Measurements from ENCODE around the gene GAS7. TPM values are rescaled to one million over a fixed set of nuclear protein-coding genes. Genes with fewer than 3 reads are reported as not detected.

The GAS7 gene
- total RNA-seq, 5 donors from 2014 or later (not counting 1 experiment from before 2014, with no cell fraction given): 0.93 to 10.5 (median 3.8) TPM

GRCh38 chr17:9968881-9969280 lies 229.5 kb downstream of the GAS7 start:
- ChIA-PET POLR2A (no interaction called here), CTCF (interaction anchor here in 1 of 2 donors (0.6 kb wide), 1 partner anchor 35 kb away, joined by 3 read pairs; no protein-coding TSS in a partner anchor)
- H3K4me3 Mint-ChIP-seq: no peak overlapping the region
- H3K27ac ChIP-seq (ENCODE audit: low read length): no peak overlapping the region
- no peak for DNase-seq
- no peaks in the 10 kb centered on the region for H3K9me3 Mint-ChIP-seq
- no peak overlapping the region for H3K27ac Mint-ChIP-seq
- H3K27me3 Mint-ChIP-seq: peaks cover 2 to 3% of the 10 kb centered on the region in 2 donors
- H3K36me3 ChIP-seq (ENCODE audit: control insufficient read depth in 2 of 2, extremely low read depth in 1 of 2, insufficient read depth in 1 of 2, low read length in 1 of 2): no peaks in the 10 kb centered on the region
- H3K4me1 ChIP-seq (ENCODE audit: control insufficient read depth in 1 of 2, extremely low read depth in 1 of 2, insufficient read depth in 2 of 2, low read length in 2 of 2): no peaks in the 10 kb centered on the region
- H3K4me1 Mint-ChIP-seq: no peaks in the 10 kb centered on the region
- no peaks in the 10 kb centered on the region for H3K9me3 ChIP-seq
- no peak overlapping the region for H3K4me3 ChIP-seq (ENCODE audit: control insufficient read depth in 1 of 2, extremely low read depth in 1 of 2, low read length in 1 of 2)
- no peaks in the 10 kb centered on the region for H3K36me3 Mint-ChIP-seq
- 85% methylated on average over 2 of the region's 5 CpGs for WGBS (ENCODE audit: insufficient coverage)
- ATAC-seq (replicated peaks in 1 of 4): no peak
- H3K27me3 ChIP-seq (replicated peaks in 1 of 2; ENCODE audit: control insufficient read depth in 2 of 2, extremely low read depth in 1 of 2, insufficient read depth in 2 of 2, low read length in 1 of 2): peaks cover 0 to 5% of the 10 kb centered on the region in 2 experiments

- Mint-ChIP-seq H3K4me1 (no peaks in the 10 kb centered on the region), H3K9me3 (no peaks in the 10 kb centered on the region)
- CTCF ChIA-PET: no interaction called here
These were observed 230.4 kb downstream of the GAS7 start for GRCh38 chr17:9968008-9968407.

DNA sequence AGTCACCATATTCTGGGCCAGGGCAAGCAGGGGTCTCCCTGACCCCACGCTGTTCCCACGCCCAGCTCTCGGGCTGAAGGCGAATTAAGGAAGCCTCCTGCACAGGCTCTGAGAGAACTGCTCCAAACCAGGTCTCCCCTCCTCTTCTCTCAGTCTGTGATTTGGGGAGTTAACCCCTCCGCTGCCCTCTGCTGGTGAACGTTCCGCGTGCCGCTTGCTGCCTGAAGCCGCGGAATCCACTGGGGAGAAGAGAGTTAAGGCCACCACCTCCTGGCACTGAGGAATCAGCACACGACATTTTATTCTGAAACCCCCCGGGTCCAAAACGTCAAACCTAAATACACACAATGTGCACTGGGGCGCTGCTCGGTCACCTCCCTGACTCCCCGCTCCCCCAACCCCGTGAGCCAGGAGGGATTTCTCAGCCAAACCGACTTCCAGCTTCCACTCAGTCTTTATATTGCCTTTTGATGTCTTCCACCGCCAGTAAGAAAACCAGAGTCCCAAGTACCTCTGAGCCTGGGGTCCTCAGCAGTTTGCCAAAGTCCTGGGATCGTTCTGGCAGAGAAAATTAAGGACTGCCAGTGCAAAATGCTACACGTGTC lies 238.9 kb downstream of the GAS7 start:
- CTCF ChIA-PET: no interaction called here
- Mint-ChIP-seq H3K27me3 (peaks cover 0 to 5% of the 10 kb centered on the region in 2 donors), H3K4me1 (no peaks in the 10 kb centered on the region), H3K4me3 (no peak overlapping the region), H3K9me3 (no peaks in the 10 kb centered on the region), H3K36me3 (no peaks in the 10 kb centered on the region), H3K27ac (no peak overlapping the region)
- Histone ChIP-seq H3K4me1 (ENCODE audit: control insufficient read depth in 1 of 2, extremely low read depth in 1 of 2, insufficient read depth in 2 of 2, low read length in 2 of 2) (no peaks in the 10 kb centered on the region), H3K4me3 (ENCODE audit: control insufficient read depth in 1 of 2, extremely low read depth in 1 of 2, low read length in 1 of 2) (no peak overlapping the region), H3K9me3 (no peaks in the 10 kb centered on the region), H3K27me3 (replicated peaks in 1 of 2; ENCODE audit: control insufficient read depth in 2 of 2, extremely low read depth in 1 of 2, insufficient read depth in 2 of 2, low read length in 1 of 2) (peaks cover 0 to 19% of the 10 kb centered on the region in 2 experiments), H3K27ac (ENCODE audit: low read length) (no peak overlapping the region), H3K36me3 (ENCODE audit: control insufficient read depth in 2 of 2, extremely low read depth in 1 of 2, insufficient read depth in 1 of 2, low read length in 1 of 2) (no peaks in the 10 kb centered on the region)
- DNase-seq: peak in 4 of 35 experiments; percentile 4 to 15 (median 8)
- no peak for ATAC-seq (replicated peaks in 1 of 4)
- POLR2A ChIA-PET: no interaction called here
- WGBS (ENCODE audit: insufficient coverage): 34% methylated on average over 18 of the region's 22 CpGs

More at GRCh38 chr17:9968008-9968407, 230.4 kb downstream of the GAS7 start:
- Histone ChIP-seq H3K36me3 (ENCODE audit: control insufficient read depth in 2 of 2, extremely low read depth in 1 of 2, insufficient read depth in 1 of 2, low read length in 1 of 2) (no peaks in the 10 kb centered on the region), H3K27ac (ENCODE audit: low read length) (no peak overlapping the region), H3K9me3 (no peaks in the 10 kb centered on the region), H3K27me3 (replicated peaks in 1 of 2; ENCODE audit: control insufficient read depth in 2 of 2, extremely low read depth in 1 of 2, insufficient read depth in 2 of 2, low read length in 1 of 2) (peaks cover 0 to 5% of the 10 kb centered on the region in 2 experiments), H3K4me3 (ENCODE audit: control insufficient read depth in 1 of 2, extremely low read depth in 1 of 2, low read length in 1 of 2) (no peak overlapping the region), H3K4me1 (ENCODE audit: control insufficient read depth in 1 of 2, extremely low read depth in 1 of 2, insufficient read depth in 2 of 2, low read length in 2 of 2) (no peaks in the 10 kb centered on the region)
- no peak overlapping the region for H3K4me3 Mint-ChIP-seq
- no peaks in the 10 kb centered on the region for H3K36me3 Mint-ChIP-seq
- DNase-seq (no peak), ATAC-seq (replicated peaks in 1 of 4) (no peak)
- H3K27ac Mint-ChIP-seq: no peak overlapping the region
- 60% methylated on average over 4 of the region's 5 CpGs for WGBS (ENCODE audit: insufficient coverage)
- POLR2A ChIA-PET: no interaction called here
- peaks cover 2 to 3% of the 10 kb centered on the region in 2 donors for H3K27me3 Mint-ChIP-seq

DNA sequence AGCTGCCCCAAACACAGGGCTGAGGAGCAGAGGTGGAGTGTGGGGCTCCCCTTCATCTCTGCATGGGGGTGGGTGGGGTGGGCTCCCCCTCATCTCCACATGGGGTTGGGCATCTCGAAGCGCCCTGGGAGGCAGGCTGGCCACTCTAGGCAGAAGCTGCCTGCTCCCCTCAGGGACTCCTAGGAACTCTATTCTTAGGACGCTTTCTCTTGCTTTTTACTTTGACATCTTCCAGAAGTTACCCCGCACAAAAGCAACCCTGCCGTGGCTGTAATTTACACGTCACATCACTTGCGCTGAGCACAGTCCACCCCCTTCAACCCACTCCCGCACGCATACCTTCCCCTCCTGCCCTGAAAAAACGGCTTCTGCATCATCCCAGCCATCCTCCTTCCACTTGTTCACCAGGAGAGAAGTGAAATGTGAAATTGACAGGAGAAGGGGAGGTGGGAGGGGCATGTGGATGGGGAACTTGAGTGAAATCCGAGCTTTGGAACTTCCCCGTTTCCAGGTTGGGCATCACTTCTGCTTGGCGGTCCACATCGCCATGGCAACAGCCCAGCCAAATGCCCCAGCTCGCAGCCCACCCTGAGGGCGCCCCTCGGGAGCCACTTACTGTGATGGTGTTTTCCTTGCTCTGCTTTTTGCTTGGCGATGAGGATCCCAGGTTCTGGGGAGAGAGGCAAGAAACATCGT lies 239.7 kb downstream of the GAS7 start:
- no peaks in the 10 kb centered on the region for H3K36me3 Mint-ChIP-seq
- Histone ChIP-seq H3K27ac (ENCODE audit: low read length) (no peak overlapping the region), H3K27me3 (replicated peaks in 1 of 2; ENCODE audit: control insufficient read depth in 2 of 2, extremely low read depth in 1 of 2, insufficient read depth in 2 of 2, low read length in 1 of 2) (peaks cover 0 to 15% of the 10 kb centered on the region in 2 experiments), H3K4me3 (ENCODE audit: control insufficient read depth in 1 of 2, extremely low read depth in 1 of 2, low read length in 1 of 2) (no peak overlapping the region), H3K4me1 (ENCODE audit: control insufficient read depth in 1 of 2, extremely low read depth in 1 of 2, insufficient read depth in 2 of 2, low read length in 2 of 2) (no peaks in the 10 kb centered on the region), H3K9me3 (no peaks in the 10 kb centered on the region), H3K36me3 (ENCODE audit: control insufficient read depth in 2 of 2, extremely low read depth in 1 of 2, insufficient read depth in 1 of 2, low read length in 1 of 2) (no peaks in the 10 kb centered on the region)
- no peaks in the 10 kb centered on the region for H3K4me1 Mint-ChIP-seq
- POLR2A ChIA-PET: no interaction called here
- DNase-seq: no peak
- ATAC-seq (replicated peaks in 1 of 4): no peak
- 89% methylated on average over 12 of the region's 19 CpGs for WGBS (ENCODE audit: insufficient coverage)
- H3K9me3 Mint-ChIP-seq: no peaks in the 10 kb centered on the region
- CTCF ChIA-PET: no interaction called here
- H3K27me3 Mint-ChIP-seq: peaks cover 0 to 5% of the 10 kb centered on the region in 2 donors
- H3K4me3 Mint-ChIP-seq: no peak overlapping the region
- H3K27ac Mint-ChIP-seq: no peak overlapping the region

GRCh38 chr17:9957244-9957643 lies 241.2 kb downstream of the GAS7 start:
- no peaks in the 10 kb centered on the region for H3K4me1 ChIP-seq (ENCODE audit: control insufficient read depth in 1 of 2, extremely low read depth in 1 of 2, insufficient read depth in 2 of 2, low read length in 2 of 2)
- H3K4me3 ChIP-seq (ENCODE audit: control insufficient read depth in 1 of 2, extremely low read depth in 1 of 2, low read length in 1 of 2): no peak overlapping the region
- H3K36me3 ChIP-seq (ENCODE audit: control insufficient read depth in 2 of 2, extremely low read depth in 1 of 2, insufficient read depth in 1 of 2, low read length in 1 of 2): no peaks in the 10 kb centered on the region
- H3K27ac Mint-ChIP-seq: no peak overlapping the region
- DNase-seq: no peak
- H3K27me3 ChIP-seq (replicated peaks in 1 of 2; ENCODE audit: control insufficient read depth in 2 of 2, extremely low read depth in 1 of 2, insufficient read depth in 2 of 2, low read length in 1 of 2): peaks cover 0 to 15% of the 10 kb centered on the region in 2 experiments
- no peak overlapping the region for H3K27ac ChIP-seq (ENCODE audit: low read length)
- H3K4me3 Mint-ChIP-seq: no peak overlapping the region
- no peaks in the 10 kb centered on the region for H3K9me3 Mint-ChIP-seq
- ATAC-seq (replicated peaks in 1 of 4): no peak
- peaks cover 0 to 6% of the 10 kb centered on the region in 2 donors for H3K27me3 Mint-ChIP-seq
- no peaks in the 10 kb centered on the region for H3K9me3 ChIP-seq
- H3K36me3 Mint-ChIP-seq: no peaks in the 10 kb centered on the region
- POLR2A ChIA-PET: no interaction called here
- CTCF ChIA-PET: no interaction called here
- WGBS (ENCODE audit: insufficient coverage): 79% methylated on average over 5 of the region's 8 CpGs
- no peaks in the 10 kb centered on the region for H3K4me1 Mint-ChIP-seq

DNA sequence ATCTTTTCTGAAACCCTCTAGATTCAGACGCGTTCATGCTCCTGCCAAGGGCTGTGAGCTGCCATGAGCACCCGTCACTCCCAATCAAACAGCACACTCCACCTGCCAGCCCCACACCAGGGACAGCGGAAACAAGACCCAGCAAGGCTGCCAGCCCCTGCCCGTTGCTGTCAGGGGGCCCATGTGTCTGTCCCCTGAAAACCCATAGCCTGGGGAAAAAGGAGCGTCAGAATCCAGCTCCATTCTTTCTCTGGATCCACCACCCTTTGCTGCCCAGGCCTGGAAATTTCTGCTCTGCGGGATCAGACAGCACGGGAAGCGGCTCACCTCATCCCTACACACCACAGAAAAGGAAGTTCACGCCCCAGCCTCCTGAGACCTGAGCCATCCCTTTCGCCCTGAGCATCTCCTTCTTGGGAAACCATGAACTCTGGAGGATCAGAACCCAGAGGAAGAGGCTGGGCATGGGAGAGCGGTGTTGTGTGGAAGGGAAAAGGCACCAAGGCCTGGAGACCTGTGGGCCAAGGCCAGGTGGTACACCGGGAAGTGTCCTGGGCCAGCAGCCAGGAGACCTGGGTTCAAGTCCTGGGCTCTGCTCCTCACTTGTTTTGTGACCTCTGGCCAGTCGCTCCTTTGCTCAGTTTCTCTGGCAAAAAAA lies 241.8 kb downstream of the GAS7 start:
- H3K9me3 Mint-ChIP-seq: no peaks in the 10 kb centered on the region

More for the DNA sequence above, 241.8 kb downstream of the GAS7 start:
- no peak for ATAC-seq (replicated peaks in 1 of 4)
- Histone ChIP-seq H3K9me3 (no peaks in the 10 kb centered on the region), H3K4me3 (ENCODE audit: control insufficient read depth in 1 of 2, extremely low read depth in 1 of 2, low read length in 1 of 2) (no peak overlapping the region), H3K4me1 (ENCODE audit: control insufficient read depth in 1 of 2, extremely low read depth in 1 of 2, insufficient read depth in 2 of 2, low read length in 2 of 2) (no peaks in the 10 kb centered on the region), H3K27ac (ENCODE audit: low read length) (no peak overlapping the region), H3K27me3 (replicated peaks in 1 of 2; ENCODE audit: control insufficient read depth in 2 of 2, extremely low read depth in 1 of 2, insufficient read depth in 2 of 2, low read length in 1 of 2) (peaks cover 0 to 15% of the 10 kb centered on the region in 2 experiments), H3K36me3 (ENCODE audit: control insufficient read depth in 2 of 2, extremely low read depth in 1 of 2, insufficient read depth in 1 of 2, low read length in 1 of 2) (no peaks in the 10 kb centered on the region)
- POLR2A ChIA-PET: no interaction called here
- DNase-seq: no peak
- Mint-ChIP-seq H3K4me1 (no peaks in the 10 kb centered on the region), H3K27me3 (peaks cover 0 to 6% of the 10 kb centered on the region in 2 donors), H3K4me3 (no peak overlapping the region), H3K27ac (no peak overlapping the region), H3K36me3 (no peaks in the 10 kb centered on the region)
- CTCF ChIA-PET: no interaction called here
- WGBS (ENCODE audit: insufficient coverage): 80% methylated on average over 9 of the region's 14 CpGs
